H9 (cell line): ENCODE results near the gene SUGT1. TPM values are rescaled to one million over a fixed set of nuclear protein-coding genes. Genes with fewer than 3 reads are reported as not detected.

Experiments
- DNase-seq: peaks from one replicate; pipeline ENCODE4 v3.0.0-alpha.2; 2017
- H2AFZ ChIP-seq: one replicate; pipeline ENCODE4 v1.6.1; 2013; ENCODE audit warnings: mild to moderate bottlenecking, low read length, control low read depth, moderate library complexity
- H2AK5ac ChIP-seq: 2 replicates; pipeline ENCODE4 v1.6.1; 2013; ENCODE audit warnings: low read length, control low read depth, mixed read lengths; ENCODE audit not compliant: insufficient read length
- H2BK120ac ChIP-seq: one replicate; pipeline ENCODE4 v1.6.1; 2013; ENCODE audit warnings: low read depth, mild to moderate bottlenecking, low read length, control low read depth, inconsistent platforms; ENCODE audit not compliant: poor library complexity, severe bottlenecking
- H2BK12ac ChIP-seq: 2 replicates; pipeline ENCODE4 v1.6.1; 2013; ENCODE audit warnings: low read length, control low read depth, mixed read lengths, low read depth; ENCODE audit not compliant: insufficient read length
- H2BK15ac ChIP-seq: 2 replicates; pipeline ENCODE4 v1.6.1; 2013; ENCODE audit warnings: low read depth, low read length, control low read depth
- H2BK20ac ChIP-seq: one replicate; pipeline ENCODE4 v1.6.1; 2013; ENCODE audit warnings: low read depth, mild to moderate bottlenecking, low read length, control low read depth, inconsistent platforms; ENCODE audit not compliant: poor library complexity, severe bottlenecking
- H2BK5ac ChIP-seq: 2 replicates; pipeline ENCODE4 v1.6.1; 2013; ENCODE audit warnings: low read length, control low read depth, mixed read lengths; ENCODE audit not compliant: insufficient read length
- H3K14ac ChIP-seq: 2 replicates; pipeline ENCODE4 v1.6.1; 2013; ENCODE audit warnings: low read length, control low read depth; ENCODE audit not compliant: insufficient read depth
- H3K18ac ChIP-seq: 2 replicates; pipeline ENCODE4 v1.6.1; 2013; ENCODE audit warnings: low read depth, mild to moderate bottlenecking, mixed read lengths, low read length, control low read depth; ENCODE audit not compliant: insufficient read length
- H3K23ac ChIP-seq: 2 replicates; pipeline ENCODE4 v1.6.1; 2013; ENCODE audit warnings: low read length, control low read depth, mixed read lengths, low read depth; ENCODE audit not compliant: insufficient read length
- H3K23me2 ChIP-seq: 2 replicates; pipeline ENCODE4 v1.6.1; 2013; ENCODE audit warnings: low read depth, mild to moderate bottlenecking, mixed read lengths, low read length, control low read depth; ENCODE audit not compliant: insufficient read length, poor library complexity, severe bottlenecking
- H3K27ac ChIP-seq: 2 replicates; pipeline ENCODE4 v1.5.1; 2013; ENCODE audit warnings: low read length, control low read depth, mixed read lengths, low read depth; ENCODE audit not compliant: insufficient read length
- H3K27me3 ChIP-seq: 2 replicates; pipeline ENCODE4 v1.6.1; 2013; ENCODE audit warnings: low read length, control low read depth, inconsistent platforms; ENCODE audit not compliant: insufficient read depth
- H3K4ac ChIP-seq: 2 replicates; pipeline ENCODE4 v1.6.1; 2013; ENCODE audit warnings: low read depth, mild to moderate bottlenecking, control low read depth, inconsistent platforms, low read length, moderate library complexity
- H3K4me1 ChIP-seq: 2 replicates; pipeline ENCODE4 v1.6.1; 2013; ENCODE audit warnings: low read length, control low read depth, inconsistent platforms; ENCODE audit not compliant: insufficient read depth
- H3K4me2 ChIP-seq: 2 replicates; pipeline ENCODE4 v1.6.1; 2013; ENCODE audit warnings: low read length, control low read depth, mixed read lengths; ENCODE audit not compliant: insufficient read length, insufficient read depth
- H3K56ac ChIP-seq: 2 replicates; pipeline ENCODE4 v1.6.1; 2013; ENCODE audit warnings: low read depth, mild to moderate bottlenecking, mixed read lengths, low read length, control low read depth; ENCODE audit not compliant: insufficient read length
- H3K79me1 ChIP-seq: 2 replicates; pipeline ENCODE4 v1.6.1; 2013; ENCODE audit warnings: low read depth, mild to moderate bottlenecking, moderate library complexity, low read length, control low read depth, inconsistent platforms; ENCODE audit not compliant: insufficient read depth, poor library complexity, severe bottlenecking
- H3K79me2 ChIP-seq: 2 replicates; pipeline ENCODE4 v1.6.1; 2013; ENCODE audit warnings: low read length, control low read depth, inconsistent platforms; ENCODE audit not compliant: insufficient read depth
- H3K9ac ChIP-seq: 2 replicates; pipeline ENCODE4 v1.6.1; 2013; ENCODE audit warnings: low read length, control low read depth, mixed read lengths; ENCODE audit not compliant: insufficient read length; ENCODE audit errors: extremely low read depth
- H3K9me3 ChIP-seq: one replicate; pipeline ENCODE4 v1.6.1; 2013; ENCODE audit warnings: low read depth, low read length, inconsistent platforms; ENCODE audit not compliant: control insufficient read depth
- H3T11ph ChIP-seq: one replicate; pipeline ENCODE4 v1.6.1; 2013; ENCODE audit warnings: mild to moderate bottlenecking, low read length, control low read depth, inconsistent platforms
- H4K20me1 ChIP-seq: one replicate; pipeline ENCODE4 v1.6.1; 2013; ENCODE audit not compliant: control insufficient read depth, insufficient read length, insufficient read depth
- H4K5ac ChIP-seq: 2 replicates; pipeline ENCODE4 v1.6.1; 2013; ENCODE audit warnings: low read depth, mild to moderate bottlenecking, mixed read lengths, low read length, control low read depth; ENCODE audit not compliant: insufficient read length
- H4K8ac ChIP-seq: replicated peaks from 2 replicates; pipeline ENCODE4 v1.6.1; 2013; ENCODE audit warnings: low read length, control low read depth, mixed read lengths, low read depth; ENCODE audit not compliant: insufficient read length
- H4K91ac ChIP-seq: 2 replicates; pipeline ENCODE4 v1.6.1; 2013; ENCODE audit warnings: low read depth, mild to moderate bottlenecking, moderate library complexity, mixed read lengths, low read length, control low read depth; ENCODE audit not compliant: insufficient read length
- H3K27ac Mint-ChIP-seq, 3 experiments: 2 replicates in 2 of 3; 3 replicates in 1 of 3; pipeline ENCODE4 v1.8.0; 2020 to 2021; ENCODE audit warnings: mixed read lengths in 3 of 3, mild to moderate bottlenecking in 1 of 3, moderate library complexity in 1 of 3
- H3K27me3 Mint-ChIP-seq: 2 replicates; pipeline ENCODE4 v1.8.0; 2021; ENCODE audit warnings: low read depth, mild to moderate bottlenecking, moderate library complexity, mixed read lengths
- H3K36me3 Mint-ChIP-seq, 3 experiments: 2 replicates in 2 of 3; 3 replicates in 1 of 3; pipeline ENCODE4 v1.8.0; 2020 to 2021; ENCODE audit warnings: low read depth in 3 of 3, mixed read lengths in 3 of 3; ENCODE audit not compliant: insufficient read depth in 1 of 3
- H3K4me1 Mint-ChIP-seq, 2 experiments: 2 replicates each; pipeline ENCODE4 v1.8.0; 2020; ENCODE audit warnings: mixed read lengths in 2 of 2
- H3K4me3 Mint-ChIP-seq, 2 experiments: 2 replicates in 1 of 2; 3 replicates in 1 of 2; pipeline ENCODE4 v1.8.0; 2020 to 2021; ENCODE audit warnings: mild to moderate bottlenecking in 2 of 2, mixed read lengths in 2 of 2, moderate library complexity in 1 of 2
- H3K9me3 Mint-ChIP-seq, 2 experiments: 2 replicates in 1 of 2; 3 replicates in 1 of 2; pipeline ENCODE4 v1.8.0; 2020; ENCODE audit warnings: mild to moderate bottlenecking in 2 of 2, mixed read lengths in 2 of 2, moderate library complexity in 1 of 2
- WGBS: extraction: QIAGEN DNeasy Blood & Tissue Kit; methylation state at CpG from one replicate; pipeline ENCODE4 v1.1.7; 2013; ENCODE audit warnings: missing lambda C conversion rate, low lambda C conversion rate, mixed read lengths; ENCODE audit not compliant: insufficient read length; ENCODE audit errors: extremely low coverage; 5-methylcytosine and 5-hydroxymethylcytosine counted together
- total RNA-seq: library from RNA; stranded (reverse); gene quantifications from 2 replicates; pipeline ENCODE4 v1.2.1, GENCODE V29; 2021
- TF ChIP-seq, protein P1 (sequence below): fragments of 200-600 bp; sonication (generic); conservative IDR thresholded peaks from 3 replicates; pipeline ENCODE4 v1.8.0; 2021; ENCODE audit warnings: antibody characterized with exemption, mild to moderate bottlenecking

Gene SUGT1
- total RNA-seq, 1 experiment from 2014 or later = 99.6 TPM

DNA sequence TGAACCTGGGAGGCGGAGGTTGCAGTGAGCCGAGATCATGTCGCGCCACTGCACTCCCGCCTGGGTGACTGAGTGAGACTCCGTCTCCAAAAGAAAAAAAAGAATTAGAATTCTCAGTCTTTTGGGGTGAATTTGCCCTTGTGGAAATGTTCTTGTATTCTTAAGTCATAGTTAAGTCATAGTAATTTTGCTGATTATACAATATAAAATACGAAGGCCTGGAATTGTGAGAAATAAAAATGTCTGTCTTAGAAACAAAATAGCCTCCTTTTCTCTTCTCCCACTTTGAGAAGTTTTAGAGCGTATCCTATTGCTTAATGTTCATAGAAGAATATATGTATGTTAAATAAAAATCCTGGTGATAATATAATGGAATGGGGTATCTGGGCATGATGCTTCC lies 18.1 kb downstream of the SUGT1 start:
- no peaks in the 10 kb centered on the region for H3K4me1 ChIP-seq
- H3K79me2 ChIP-seq = no peaks in the 10 kb centered on the region
- H4K91ac ChIP-seq = no peak overlapping the region
- no peak overlapping the region for H3K27ac ChIP-seq
- no peak overlapping the region for H3K14ac ChIP-seq
- H3K27ac Mint-ChIP-seq = no peak overlapping the region; a peak in 1 of 7 replicates
- H2BK20ac ChIP-seq = no peak overlapping the region
- H3K4me2 ChIP-seq = no peak overlapping the region
- peaks cover 0 to 5% of the 10 kb centered on the region in 2 experiments; a peak in 2 of 4 replicates for H3K4me1 Mint-ChIP-seq
- no peak overlapping the region for H2AK5ac ChIP-seq
- H3K27me3 ChIP-seq = no peaks in the 10 kb centered on the region
- H3K4ac ChIP-seq = no peak overlapping the region
- no peak overlapping the region for H2BK15ac ChIP-seq
- H2BK120ac ChIP-seq = no peak overlapping the region
- no peak overlapping the region for H3K4me3 Mint-ChIP-seq
- no peaks in the 10 kb centered on the region for H3K23me2 ChIP-seq
- no peak overlapping the region for H4K5ac ChIP-seq
- H3K9me3 ChIP-seq = no peaks in the 10 kb centered on the region
- H4K20me1 ChIP-seq = no peaks in the 10 kb centered on the region
- no peak overlapping the region for H4K8ac ChIP-seq
- peaks cover 16 to 55% (median 39%) of the 10 kb centered on the region in 3 experiments; a peak in 6 of 7 replicates for H3K36me3 Mint-ChIP-seq
- TF ChIP-seq, protein P1, sequence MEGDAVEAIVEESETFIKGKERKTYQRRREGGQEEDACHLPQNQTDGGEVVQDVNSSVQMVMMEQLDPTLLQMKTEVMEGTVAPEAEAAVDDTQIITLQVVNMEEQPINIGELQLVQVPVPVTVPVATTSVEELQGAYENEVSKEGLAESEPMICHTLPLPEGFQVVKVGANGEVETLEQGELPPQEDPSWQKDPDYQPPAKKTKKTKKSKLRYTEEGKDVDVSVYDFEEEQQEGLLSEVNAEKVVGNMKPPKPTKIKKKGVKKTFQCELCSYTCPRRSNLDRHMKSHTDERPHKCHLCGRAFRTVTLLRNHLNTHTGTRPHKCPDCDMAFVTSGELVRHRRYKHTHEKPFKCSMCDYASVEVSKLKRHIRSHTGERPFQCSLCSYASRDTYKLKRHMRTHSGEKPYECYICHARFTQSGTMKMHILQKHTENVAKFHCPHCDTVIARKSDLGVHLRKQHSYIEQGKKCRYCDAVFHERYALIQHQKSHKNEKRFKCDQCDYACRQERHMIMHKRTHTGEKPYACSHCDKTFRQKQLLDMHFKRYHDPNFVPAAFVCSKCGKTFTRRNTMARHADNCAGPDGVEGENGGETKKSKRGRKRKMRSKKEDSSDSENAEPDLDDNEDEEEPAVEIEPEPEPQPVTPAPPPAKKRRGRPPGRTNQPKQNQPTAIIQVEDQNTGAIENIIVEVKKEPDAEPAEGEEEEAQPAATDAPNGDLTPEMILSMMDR = no peak
- H3K56ac ChIP-seq = no peak overlapping the region
- no peak for DNase-seq
- no peak overlapping the region for H3K18ac ChIP-seq
- H3K23ac ChIP-seq = no peak overlapping the region
- no peaks in the 10 kb centered on the region for H3K27me3 Mint-ChIP-seq
- H3K79me1 ChIP-seq = no peaks in the 10 kb centered on the region
- no peak overlapping the region for H2AFZ ChIP-seq
- WGBS = no CpG with 5 or more reads among the region's 8 CpGs
- H3T11ph ChIP-seq = no peak overlapping the region
- H3K9ac ChIP-seq = no peak overlapping the region
- H2BK5ac ChIP-seq = no peak overlapping the region
- H2BK12ac ChIP-seq = no peak overlapping the region
- no peaks in the 10 kb centered on the region for H3K9me3 Mint-ChIP-seq
